Right ventricle myocardium superior (tissue), 1 donor: Measurements from ENCODE around the gene IFITM5. TPM values are rescaled to one million over a fixed set of nuclear protein-coding genes. Genes with fewer than 3 reads are reported as not detected.

Source experiments
- ATAC-seq: fragments of 200-7000 bp; cut with Tn5 transposase; one replicate; pipeline ENCODE4 v1.9.1; 2020; ENCODE audit warnings: mild to moderate bottlenecking; ENCODE audit not compliant: poor library complexity
- DNase-seq: peaks from one replicate; pipeline ENCODE4 v3.0.0-alpha.2; 2020
- intact Hi-C: fragments of 100-400 bp; cut with DNase I; formaldehyde crosslinking; loops from one replicate; pipeline ENCODE4 v1.11.2; 2022
- total RNA-seq: library from RNA; stranded (reverse); fragmentation: NEBNext Ultra II Directional; extraction: Animal tissue kit (Norgen Biotek cat#: 25700); gene quantifications from one replicate; pipeline ENCODE4 v1.2.1, GENCODE V29; 2021
- donor health status: DM: no; HTN: yes; CAD: no; lungs with severe emphysema.

IFITM5 gene
- total RNA-seq, 1 donor from 2014 or later, result not detected

GRCh38 chr11:299951-300735 is 817 bp upstream of the IFITM5 start:
- intact Hi-C loops, result loop anchor here (5.0 kb wide), 1 partner anchor 62 kb away; no protein-coding TSS in a partner anchor
- ATAC-seq, result no peak
- DNase-seq, result peak; percentile 43

- intact Hi-C loops, result no loop called here
- ATAC-seq (no peak), DNase-seq (peak; percentile 41)
Measured at GRCh38 chr11:298406-299065, 790 bp downstream of the IFITM5 start.

- DNase-seq, result peak; percentile 65
- intact Hi-C loops, result no loop called here
Measured at GRCh38 chr11:297586-298405, 1.5 kb downstream of the IFITM5 start.

GRCh38 chr11:297051-297585 is 2.2 kb downstream of the IFITM5 start:
- ATAC-seq (no peak), DNase-seq (peak; percentile 37)
- intact Hi-C loops, result no loop called here

More at GRCh38 chr11:297586-298405, 1.5 kb downstream of the IFITM5 start:
- ATAC-seq, result peak; percentile 50

GRCh38 chr11:296171-297050 is 2.9 kb downstream of the IFITM5 start:
- ATAC-seq (no peak), DNase-seq (peak; percentile 30)
- intact Hi-C loops, result no loop called here

GRCh38 chr11:295351-296170 is 3.8 kb downstream of the IFITM5 start:
- intact Hi-C loops, result no loop called here
- peak; percentile 29 for DNase-seq
- no peak for ATAC-seq

GRCh38 chr11:294780-295179 is 4.5 kb downstream of the IFITM5 start:
- ATAC-seq (no peak), DNase-seq (peak; percentile 30)
- intact Hi-C loops, result no loop called here

- DNase-seq (peak; percentile 40), ATAC-seq (no peak)
- intact Hi-C loops, result no loop called here
Measured at GRCh38 chr11:293852-294661, 5.3 kb downstream of the IFITM5 start.

- intact Hi-C loops, result no loop called here
- DNase-seq, result peak; percentile 22
- ATAC-seq, result no peak
Measured at GRCh38 chr11:293271-293851, 6.0 kb downstream of the IFITM5 start.

GRCh38 chr11:292211-293121 is 6.9 kb downstream of the IFITM5 start:
- DNase-seq (peak; percentile 30), ATAC-seq (no peak)
- intact Hi-C loops, result no loop called here

GRCh38 chr11:291281-292210 is 7.8 kb downstream of the IFITM5 start:
- DNase-seq, result peak; percentile 41
- intact Hi-C loops, result no loop called here
- no peak for ATAC-seq

GRCh38 chr11:290621-291231 is 8.6 kb downstream of the IFITM5 start:
- ATAC-seq, result no peak
- peak; percentile 45 for DNase-seq
- intact Hi-C loops, result no loop called here

GRCh38 chr11:289712-290620 is 9.4 kb downstream of the IFITM5 start:
- intact Hi-C loops, result no loop called here
- peak; percentile 44 for DNase-seq
- no peak for ATAC-seq
